KBM-7 (cell line): ENCODE results near the gene PLEKHA7.
A peak's percentile ranks its signal among the peaks of the same experiment; 100 is the strongest.

Experiments
- DNase-seq: peaks from one replicate; pipeline ENCODE4 v3.0.0-alpha.2; 2015
- in situ Hi-C: fragments of 300-500 bp; cut with MboI; formaldehyde crosslinking; loops from 2 replicates; pipeline ENCODE4 v1.14.3; 2020; ENCODE audit warnings: low sequenced_read_pairs, low pct_unique_long_range_greater_than_20kb, mixed read lengths

The PLEKHA7 gene

DNA sequence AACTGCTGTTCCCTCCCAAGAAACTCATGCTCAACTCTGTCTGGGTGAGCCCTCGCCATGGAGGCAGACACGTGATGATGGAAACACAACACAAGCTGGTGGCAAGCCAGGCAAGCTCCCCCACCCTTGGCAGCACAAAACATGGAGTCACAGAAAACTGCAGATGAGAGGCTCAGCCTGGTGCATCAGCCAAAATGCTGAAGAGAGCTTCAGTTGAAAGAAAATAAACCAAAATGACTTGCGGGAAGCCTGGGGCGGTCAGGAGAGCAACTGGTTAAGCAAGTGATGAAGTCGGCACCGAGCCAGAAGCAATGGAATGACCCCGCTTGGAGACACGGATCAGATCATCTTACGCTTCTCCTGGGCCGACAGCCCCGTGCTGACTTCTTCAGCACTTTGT is 207.4 kb downstream of the PLEKHA7 start:
- in situ Hi-C loops, result loop anchor here (25.0 kb wide), 1 partner anchor 256 kb away; no protein-coding TSS in a partner anchor
- DNase-seq, result no peak

DNA sequence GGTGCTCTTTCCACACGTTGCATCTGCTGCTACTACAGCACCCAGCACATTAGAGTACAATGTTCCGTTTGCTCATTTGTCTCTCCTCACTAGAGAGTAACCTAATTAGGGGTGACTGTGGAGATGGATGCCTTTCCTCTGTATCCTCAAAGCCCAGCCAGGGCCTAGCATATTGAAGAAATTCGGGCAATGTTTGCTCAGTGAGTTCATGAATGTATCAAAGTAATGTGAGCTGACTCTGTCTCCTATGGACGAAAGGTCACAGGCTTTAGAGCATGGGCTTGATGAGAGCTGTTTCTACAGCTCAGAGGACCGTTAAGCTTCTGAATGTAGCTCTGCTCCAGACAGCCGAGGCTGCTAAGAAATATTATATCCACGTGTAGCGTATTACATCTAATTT is 208.3 kb downstream of the PLEKHA7 start:
- no peak for DNase-seq
- in situ Hi-C loops, result loop anchor here (25.0 kb wide), 1 partner anchor 256 kb away; no protein-coding TSS in a partner anchor

DNA sequence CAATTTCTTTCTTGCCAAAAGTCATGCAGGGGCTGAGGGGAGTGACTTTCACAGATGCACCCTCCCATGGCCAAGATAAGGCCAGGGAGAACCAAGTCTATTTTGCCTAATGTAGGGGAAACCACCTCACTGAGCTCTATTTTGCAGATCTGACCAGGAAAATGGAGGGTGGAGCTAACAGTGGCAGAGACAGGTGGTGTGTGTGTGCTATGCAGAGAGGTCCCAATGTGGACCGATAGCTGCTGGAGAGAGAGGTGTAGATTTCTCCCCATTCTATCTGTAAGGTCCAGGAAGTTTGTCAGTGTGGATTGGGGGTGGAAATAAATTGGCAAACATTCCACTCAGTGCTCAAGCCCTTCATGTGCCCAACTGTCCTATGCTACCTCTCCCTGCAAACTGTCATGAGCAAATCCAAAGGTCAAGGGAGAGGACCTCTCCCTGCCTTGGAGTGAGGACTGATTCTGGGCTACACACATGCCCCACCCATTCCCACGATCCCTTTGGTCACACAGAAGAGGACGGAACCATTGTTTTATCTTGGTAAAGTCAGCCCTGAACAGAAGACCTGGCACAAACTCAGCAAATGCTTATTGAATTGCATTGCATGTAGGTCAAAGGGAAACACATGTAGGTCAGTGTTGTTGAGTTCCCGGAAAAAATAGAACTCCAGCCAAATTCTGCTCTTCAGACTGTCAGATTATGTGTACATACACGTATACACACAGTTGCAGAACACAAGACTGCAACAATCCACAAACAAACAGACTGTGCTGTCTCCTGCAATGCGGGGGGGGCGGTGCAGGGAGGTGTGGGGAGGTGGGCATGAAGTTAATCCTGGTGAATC is 209.9 kb downstream of the PLEKHA7 start:
- in situ Hi-C loops, result loop anchor here (25.0 kb wide), 1 partner anchor 258 kb away; no protein-coding TSS in a partner anchor
- no peak for DNase-seq

DNA sequence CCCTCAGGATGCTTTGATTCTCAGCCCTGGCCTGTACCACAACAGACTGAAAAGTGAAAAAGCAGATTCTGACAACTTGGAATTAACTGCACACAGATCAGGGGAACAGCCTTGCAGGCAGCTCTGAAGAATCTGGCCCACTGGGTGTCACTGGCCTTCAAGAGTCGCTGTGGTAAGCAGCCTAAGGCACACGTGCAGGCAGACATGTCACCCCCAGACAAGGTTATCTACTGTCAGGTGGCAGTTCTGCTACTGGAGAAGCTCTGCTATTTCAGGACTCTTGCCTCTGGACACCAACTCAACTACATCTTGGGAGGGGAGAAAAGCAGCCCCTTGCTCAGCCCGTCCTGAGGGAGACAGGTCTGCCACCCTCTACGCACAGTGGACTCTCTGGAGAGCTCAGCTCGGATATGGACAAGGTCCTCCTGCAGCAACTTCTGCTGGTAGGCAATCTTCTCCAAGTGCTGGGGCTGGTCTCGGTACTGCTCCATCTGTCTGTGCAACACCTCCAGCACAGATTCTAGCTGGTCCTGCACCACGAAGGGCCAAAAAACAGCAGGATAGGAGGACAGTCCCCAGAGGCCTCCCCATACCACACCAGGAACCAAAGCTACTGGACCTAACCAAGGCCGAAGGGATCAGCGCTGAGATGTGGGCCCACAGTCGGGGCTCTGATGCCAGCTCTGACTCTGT is 212.8 kb downstream of the PLEKHA7 start:
- no peak for DNase-seq
- in situ Hi-C loops, result loop anchor here (25.0 kb wide), 1 partner anchor 261 kb away; no protein-coding TSS in a partner anchor

DNA sequence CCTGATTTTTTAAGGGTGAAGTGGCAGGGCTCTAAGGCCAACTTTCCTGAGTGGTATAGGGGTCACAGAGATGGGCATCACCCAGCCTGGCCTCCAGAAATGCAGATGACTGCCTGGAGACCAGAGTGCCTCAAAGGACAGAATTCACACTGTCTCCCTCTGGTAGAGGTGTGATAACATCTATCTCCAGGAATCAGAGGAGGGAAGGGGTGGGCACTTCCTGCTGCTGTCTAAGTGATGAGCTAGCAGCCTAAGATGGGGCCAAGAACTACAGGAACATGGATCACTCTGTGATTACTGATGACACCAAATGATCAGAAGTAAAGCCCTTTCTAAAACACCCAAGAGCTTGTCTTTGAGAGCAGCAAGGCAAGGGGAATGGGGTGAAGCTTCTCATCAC is 213.8 kb downstream of the PLEKHA7 start:
- DNase-seq, result no peak
- in situ Hi-C loops, result loop anchor here (25.0 kb wide), 1 partner anchor 262 kb away; no protein-coding TSS in a partner anchor

DNA sequence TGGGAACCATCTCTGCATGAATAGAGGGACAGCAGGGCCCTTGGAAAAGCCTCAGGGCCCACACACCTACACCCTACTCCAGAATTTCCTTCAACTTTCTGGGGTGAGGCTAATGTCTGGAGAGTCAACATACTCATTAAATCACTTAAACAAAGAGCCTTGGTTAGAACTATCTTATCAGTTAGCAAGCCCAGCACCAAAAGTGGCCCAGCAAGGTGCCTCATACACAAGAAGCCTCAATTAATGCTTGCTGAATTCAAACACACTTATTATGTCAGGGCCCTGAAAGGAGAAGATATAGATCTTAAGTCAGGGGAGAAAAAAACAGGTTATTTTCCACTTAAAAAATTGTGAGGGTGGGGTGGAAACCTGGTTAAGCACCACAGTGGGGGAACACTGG is 214.3 kb downstream of the PLEKHA7 start:
- in situ Hi-C loops, result loop anchor here (25.0 kb wide), 1 partner anchor 262 kb away; no protein-coding TSS in a partner anchor
- DNase-seq, result no peak

DNA sequence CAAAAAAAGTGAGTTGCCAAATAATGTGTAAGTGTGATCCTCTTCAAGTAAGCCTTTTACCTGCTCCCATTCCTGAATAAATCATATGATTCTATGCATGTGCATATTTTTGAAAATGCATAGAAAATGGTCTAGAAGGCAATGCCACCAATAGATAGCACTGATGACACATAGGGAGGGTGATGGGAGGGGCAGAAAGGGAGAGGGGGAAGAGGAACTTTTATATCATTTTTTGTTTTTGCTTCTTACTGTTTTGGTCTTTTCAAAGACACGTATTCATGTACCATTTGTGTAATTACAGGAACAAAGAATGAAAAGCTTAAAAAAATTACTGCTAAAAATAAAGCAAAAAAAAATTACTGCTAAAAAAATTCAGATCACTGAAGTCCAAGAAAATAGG is 215.0 kb downstream of the PLEKHA7 start:
- in situ Hi-C loops, result no loop called here
- DNase-seq, result no peak

DNA sequence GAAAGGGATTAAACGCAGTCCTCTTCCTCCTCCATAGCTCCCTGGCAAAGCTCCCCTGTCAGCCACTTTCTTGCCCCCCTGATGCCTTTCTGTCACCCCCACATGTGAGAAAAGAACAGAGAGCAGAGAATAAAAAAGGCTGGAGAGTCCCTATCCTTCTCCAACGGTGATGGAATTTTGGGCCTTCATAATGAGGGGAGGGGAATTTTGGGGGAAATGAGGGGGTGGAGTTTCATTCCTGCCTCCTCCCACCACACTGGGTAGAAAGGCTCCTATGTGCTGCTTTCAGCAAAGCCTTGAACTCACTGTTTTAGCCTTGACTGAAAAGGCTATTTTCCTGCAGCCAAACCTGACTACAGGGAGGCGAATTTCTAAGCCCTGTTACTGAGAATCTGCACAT is 216.4 kb downstream of the PLEKHA7 start:
- DNase-seq, result no peak
- in situ Hi-C loops, result no loop called here

DNA sequence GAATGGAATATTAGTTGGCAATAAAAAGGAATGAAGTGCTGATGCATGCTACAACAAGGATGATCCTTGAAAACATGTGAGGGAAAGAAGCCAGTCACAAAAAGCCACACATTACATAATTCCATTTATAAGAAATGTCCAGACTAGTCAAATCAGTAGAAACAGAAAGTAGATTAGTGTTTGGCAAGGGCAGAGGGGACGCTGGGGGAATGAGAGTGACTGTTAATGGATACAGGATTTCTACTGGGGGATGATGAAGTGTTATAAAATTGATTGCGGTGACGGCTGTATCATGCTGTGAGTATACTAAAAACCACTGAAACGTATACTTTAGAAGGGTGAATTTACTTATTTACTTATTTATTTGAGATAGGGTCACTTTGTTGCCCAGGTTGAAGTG is 217.9 kb downstream of the PLEKHA7 start:
- in situ Hi-C loops, result no loop called here
- no peak for DNase-seq

DNA sequence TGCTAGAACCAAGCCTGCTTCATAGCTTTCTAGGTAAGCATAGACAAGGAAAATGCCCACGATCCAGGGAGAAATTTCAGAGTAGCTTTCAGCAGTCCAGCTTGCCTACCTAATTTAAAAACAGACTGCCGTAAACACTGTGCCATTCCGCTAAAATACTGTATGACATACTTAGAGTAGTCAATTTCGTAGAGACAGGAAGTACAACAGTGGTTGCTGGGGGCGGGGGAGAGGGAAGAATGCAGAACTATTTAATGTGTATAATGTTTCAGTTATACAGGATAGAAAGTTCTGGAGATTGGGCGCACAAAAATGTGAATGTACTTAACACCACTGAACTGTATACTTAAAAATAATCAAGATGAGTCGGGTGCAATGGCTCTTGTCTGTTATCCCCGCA is 219.1 kb downstream of the PLEKHA7 start:
- in situ Hi-C loops, result no loop called here
- DNase-seq, result peak; percentile 71

DNA sequence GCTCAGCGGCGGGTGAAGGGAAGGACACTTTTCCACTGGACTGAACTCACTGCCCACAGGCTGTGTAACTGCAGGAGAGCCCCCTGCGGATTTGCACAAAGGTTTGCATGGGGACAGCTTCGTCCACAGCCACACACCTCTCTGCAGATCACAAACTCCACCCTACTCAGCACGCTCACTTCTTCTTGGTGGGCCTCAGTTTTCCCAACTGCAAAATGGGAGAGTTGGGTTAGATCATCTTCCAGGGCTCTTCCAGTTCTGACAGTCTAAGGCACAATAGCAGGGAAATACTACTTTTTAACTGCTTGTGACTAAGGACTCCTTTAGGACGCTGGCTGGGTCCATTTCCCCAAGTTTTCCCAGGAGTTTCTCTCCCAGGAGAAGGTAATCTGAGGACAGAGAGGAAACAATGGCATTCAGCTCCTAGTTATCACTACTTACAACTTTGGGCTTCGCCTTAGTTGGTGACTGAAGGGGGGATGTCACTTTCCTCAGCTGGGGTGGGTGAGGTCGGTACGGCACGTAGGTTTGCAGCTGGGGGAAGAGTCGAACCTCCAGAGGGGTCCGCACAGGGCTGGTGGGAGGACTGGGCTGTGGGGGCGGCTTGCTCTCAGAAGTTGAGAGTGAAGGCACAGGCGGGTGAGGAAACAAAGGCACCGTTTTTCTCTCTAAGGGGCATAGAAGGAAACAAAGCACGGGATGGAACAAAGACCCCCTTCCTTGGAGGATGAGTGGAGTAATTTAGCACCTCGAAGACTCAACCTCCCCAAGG is 220.0 kb downstream of the PLEKHA7 start:
- in situ Hi-C loops, result no loop called here
- DNase-seq, result no peak

DNA sequence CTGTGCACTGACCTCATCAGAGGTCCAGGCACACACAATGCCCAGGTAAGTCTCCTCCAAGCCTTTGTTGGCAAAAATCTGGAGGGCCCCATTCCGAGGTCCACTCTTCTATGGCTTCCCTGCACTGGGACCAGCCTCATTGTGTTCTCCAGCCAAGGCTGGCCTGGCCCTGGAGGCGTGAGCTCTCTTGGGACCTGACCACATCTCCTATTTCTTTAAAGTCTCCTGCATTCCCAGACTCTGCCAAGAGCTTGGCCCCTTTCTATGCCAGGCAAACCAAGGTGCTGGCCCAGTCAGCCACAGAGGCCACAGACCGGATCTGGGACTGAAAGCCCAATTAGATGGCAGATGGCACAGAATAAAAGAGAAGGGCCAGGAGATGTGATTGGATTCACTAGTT is 220.7 kb downstream of the PLEKHA7 start:
- in situ Hi-C loops, result no loop called here
- no peak for DNase-seq

DNA sequence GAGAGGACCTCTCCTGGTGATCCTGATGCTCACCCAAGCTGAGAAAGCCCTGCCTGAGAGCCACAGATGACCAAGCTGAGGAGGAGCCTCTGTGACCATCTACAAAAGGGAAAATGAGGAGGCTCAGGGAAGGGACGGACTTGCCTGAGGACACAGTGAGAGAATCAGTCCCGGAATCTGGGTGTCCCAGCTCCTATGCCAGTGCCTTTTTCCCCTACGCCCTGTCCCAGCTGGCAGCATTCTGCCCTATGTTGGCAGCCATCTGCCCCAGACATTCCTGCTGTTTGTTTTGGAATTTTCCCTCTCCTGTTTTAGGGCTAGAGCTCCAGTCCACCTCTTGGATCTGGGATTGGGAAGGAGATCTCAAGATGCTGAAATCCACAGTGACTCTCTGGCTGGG is 221.2 kb downstream of the PLEKHA7 start:
- in situ Hi-C loops, result no loop called here
- DNase-seq, result no peak

DNA sequence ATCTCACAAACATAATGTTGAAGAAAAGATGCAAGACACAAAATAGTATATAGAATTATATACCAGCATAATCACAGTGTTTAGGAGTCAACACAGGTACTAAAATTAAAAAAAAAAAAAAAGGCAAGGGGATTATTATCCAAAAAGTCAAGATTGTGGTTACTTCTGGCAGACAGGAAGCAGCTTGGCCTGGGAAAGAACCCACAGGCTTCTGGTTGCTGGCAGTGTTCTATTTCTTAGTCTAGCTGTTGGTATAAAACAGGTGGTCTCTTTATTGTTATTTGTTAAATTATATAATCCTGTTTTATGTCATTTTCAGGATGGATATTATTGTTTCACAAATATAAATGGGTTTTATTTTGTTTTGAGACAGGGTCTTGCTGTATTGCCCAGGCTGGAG is 221.8 kb downstream of the PLEKHA7 start:
- in situ Hi-C loops, result no loop called here
- peak; percentile 69 for DNase-seq

DNA sequence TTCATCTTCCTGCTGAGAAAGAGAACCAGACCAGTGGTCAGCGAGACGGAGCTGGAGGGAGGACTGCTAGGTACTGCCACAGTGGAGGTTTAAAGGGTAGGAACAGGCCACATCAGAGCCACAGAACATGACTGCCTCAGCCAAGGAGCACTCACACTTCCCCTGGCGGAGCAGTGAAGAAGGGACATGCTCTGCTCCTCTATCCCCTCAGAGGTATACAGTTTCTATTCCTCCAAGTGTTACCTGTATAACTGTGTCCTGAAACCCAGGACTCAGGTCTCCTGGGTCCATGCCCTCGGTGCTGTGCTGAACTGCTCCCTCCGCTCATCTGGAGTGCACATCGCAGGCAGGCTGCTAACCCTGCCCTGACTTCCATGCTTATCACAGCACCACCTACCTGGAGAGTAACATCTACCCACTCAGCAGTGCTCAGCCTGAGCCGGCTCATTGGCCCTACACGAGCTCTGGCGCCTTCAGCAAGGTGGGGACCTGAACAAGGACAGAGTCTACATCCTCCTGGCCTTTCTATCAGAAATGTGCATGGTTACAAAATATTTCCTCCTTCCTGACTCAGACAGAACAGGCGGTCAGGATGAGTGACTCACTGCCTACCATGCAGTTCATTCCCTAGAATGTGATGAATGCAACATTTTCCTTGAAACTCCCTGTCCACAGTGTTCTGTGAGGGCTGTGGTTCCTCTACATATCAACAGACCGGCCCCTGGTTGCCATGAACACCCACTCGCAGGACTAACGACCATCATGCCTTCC is 222.8 kb downstream of the PLEKHA7 start:
- in situ Hi-C loops, result no loop called here
- peak; percentile 47 for DNase-seq

DNA sequence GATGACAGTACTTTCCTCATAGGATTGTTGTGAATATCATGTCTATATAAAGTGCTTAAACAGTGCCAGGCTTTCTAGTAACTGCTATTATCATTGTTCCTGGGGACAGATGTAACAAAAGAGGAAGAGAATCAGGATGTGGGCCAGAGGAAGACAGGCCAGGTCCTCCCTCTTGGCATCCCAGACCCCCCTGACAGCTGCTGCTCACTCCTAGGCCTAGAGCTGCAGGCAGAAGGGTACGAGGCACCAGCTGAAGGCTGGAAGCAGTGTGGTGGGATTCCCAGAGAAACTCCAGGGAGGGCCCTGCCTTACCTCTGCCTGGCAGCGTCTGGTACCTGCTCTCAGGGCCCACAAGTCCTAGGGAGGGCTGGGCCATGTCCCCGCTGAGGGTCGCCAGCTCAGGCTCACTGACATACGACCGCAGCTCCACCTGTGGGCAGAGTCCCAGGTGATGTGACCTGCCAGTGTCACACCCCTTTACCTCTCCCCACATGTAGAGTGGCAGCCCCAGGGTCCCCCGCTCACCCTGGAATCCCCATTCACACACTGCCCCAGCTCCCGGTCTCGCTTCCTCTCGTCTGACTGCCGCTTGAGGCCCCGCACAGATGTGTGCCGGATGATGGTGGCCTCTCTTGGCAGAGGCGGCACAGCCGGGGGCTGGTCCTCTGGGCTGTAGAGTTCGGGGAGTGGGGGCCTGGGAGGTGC is 223.6 kb downstream of the PLEKHA7 start:
- peak; percentile 62 for DNase-seq
- in situ Hi-C loops, result no loop called here

DNA sequence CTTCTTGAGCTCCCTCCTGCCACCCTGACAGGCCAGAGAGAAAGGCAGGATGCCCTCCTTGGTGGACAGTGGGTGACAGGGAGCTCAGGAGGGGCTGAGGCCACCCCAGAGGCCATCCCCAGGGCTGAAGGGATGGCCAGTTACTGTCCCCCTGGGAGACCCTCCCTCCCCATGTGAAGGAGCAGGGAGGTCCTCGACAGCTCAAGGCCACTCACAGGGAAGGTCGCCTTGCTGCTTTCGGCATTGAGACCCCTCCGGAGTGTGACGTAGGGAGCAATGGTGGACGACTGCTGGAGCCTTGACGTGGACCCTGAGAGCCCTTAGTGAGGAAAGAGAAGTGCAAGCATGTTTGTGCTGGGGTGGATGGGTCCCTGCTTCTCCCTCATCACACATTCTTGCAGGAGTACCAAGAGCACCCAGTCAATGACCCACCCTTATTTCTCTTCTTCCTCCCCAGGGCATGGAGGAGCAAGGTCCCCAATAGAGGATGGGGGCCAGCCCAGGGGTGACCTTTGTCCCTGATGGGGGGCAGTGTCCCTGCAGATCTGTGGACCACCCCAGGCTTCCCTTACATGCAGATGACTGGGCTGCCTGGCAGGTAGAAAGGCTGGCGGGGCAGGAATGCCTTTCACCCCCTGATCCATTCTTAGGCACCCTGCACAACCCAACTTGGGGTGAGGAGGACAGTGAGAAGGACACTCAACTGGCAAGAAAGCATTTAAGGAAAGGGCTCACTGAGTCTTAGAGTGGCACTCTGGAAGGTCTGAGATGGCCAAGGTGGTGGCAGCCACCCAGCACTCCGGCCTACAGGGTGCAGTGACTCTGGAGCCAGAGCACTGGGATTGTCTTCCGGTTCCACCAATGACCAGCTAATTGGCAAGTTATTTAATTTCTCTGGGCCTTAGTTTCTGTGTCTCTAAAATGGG is 224.4 kb downstream of the PLEKHA7 start:
- in situ Hi-C loops, result no loop called here

More for the DNA sequence above, 224.4 kb downstream of the PLEKHA7 start:
- no peak for DNase-seq
